HEK293 (cell line): ENCODE measurements around the gene ZCCHC10.

Experiments used
- KLF9 ChIP-seq: fragments of 450-650 bp; formaldehyde crosslinking; IDR thresholded peaks from 2 replicates; pipeline ENCODE4 v1.5.1; 2016; ENCODE audit warnings: missing biosample characterization, missing genetic modification characterization, low read depth
- MYNN ChIP-seq: fragments of 450-650 bp; formaldehyde crosslinking; IDR thresholded peaks from 2 replicates; pipeline ENCODE4 v1.5.1; 2016; ENCODE audit warnings: missing biosample characterization, missing genetic modification characterization, borderline replicate concordance
- MZF1 ChIP-seq: fragments of 450-650 bp; formaldehyde crosslinking; IDR thresholded peaks from 2 replicates; pipeline ENCODE4 v1.5.1; 2017; ENCODE audit warnings: missing biosample characterization, missing genetic modification characterization, borderline replicate concordance
- OSR2 ChIP-seq: fragments of 450-650 bp; formaldehyde crosslinking; IDR thresholded peaks from 2 replicates; pipeline ENCODE4 v1.5.1; 2016; ENCODE audit warnings: missing biosample characterization, missing genetic modification characterization
- SP7 ChIP-seq: fragments of 450-650 bp; formaldehyde crosslinking; IDR thresholded peaks from 2 replicates; pipeline ENCODE4 v1.5.1; 2016; ENCODE audit warnings: missing biosample characterization, missing genetic modification characterization
- TSHZ1 ChIP-seq: fragments of 450-650 bp; formaldehyde crosslinking; IDR thresholded peaks from 2 replicates; pipeline ENCODE4 v1.5.1; 2016; ENCODE audit warnings: missing biosample characterization, missing genetic modification characterization, borderline replicate concordance
- ZNF18 ChIP-seq: fragments of 450-650 bp; formaldehyde crosslinking; IDR thresholded peaks from 2 replicates; pipeline ENCODE4 v1.5.1; 2016; ENCODE audit warnings: missing biosample characterization, missing genetic modification characterization
- ZNF2 ChIP-seq: fragments of 450-650 bp; formaldehyde crosslinking; IDR thresholded peaks from 2 replicates; pipeline ENCODE4 v1.5.1; 2016; ENCODE audit warnings: missing biosample characterization, missing genetic modification characterization
- ZNF202 ChIP-seq: fragments of 450-650 bp; formaldehyde crosslinking; IDR thresholded peaks from 2 replicates; pipeline ENCODE4 v1.5.1; 2016; ENCODE audit warnings: missing biosample characterization, missing genetic modification characterization, borderline replicate concordance
- ZNF280C ChIP-seq: fragments of 450-650 bp; formaldehyde crosslinking; IDR thresholded peaks from 2 replicates; pipeline ENCODE4 v1.5.1; 2016; ENCODE audit warnings: missing biosample characterization, missing genetic modification characterization
- ZNF280D ChIP-seq: fragments of 450-650 bp; formaldehyde crosslinking; IDR thresholded peaks from 2 replicates; pipeline ENCODE4 v1.5.1; 2016; ENCODE audit warnings: missing biosample characterization, missing genetic modification characterization
- ZNF302 ChIP-seq: fragments of 450-650 bp; formaldehyde crosslinking; IDR thresholded peaks from 2 replicates; pipeline ENCODE4 v1.5.1; 2016; ENCODE audit warnings: missing biosample characterization, missing genetic modification characterization, low read depth
- ZNF335 ChIP-seq: fragments of 450-650 bp; formaldehyde crosslinking; conservative IDR thresholded peaks from 2 replicates; pipeline ENCODE4 v1.5.1; 2016; ENCODE audit warnings: missing biosample characterization, missing genetic modification characterization
- ZNF362 ChIP-seq: fragments of 450-650 bp; formaldehyde crosslinking; IDR thresholded peaks from 2 replicates; pipeline ENCODE4 v1.5.1; 2016; ENCODE audit warnings: missing biosample characterization, missing genetic modification characterization
- ZNF366 ChIP-seq: fragments of 450-650 bp; formaldehyde crosslinking; conservative IDR thresholded peaks from 2 replicates; pipeline ENCODE4 v1.5.1; 2016; ENCODE audit warnings: missing biosample characterization, missing genetic modification characterization
- ZNF37A ChIP-seq: fragments of 450-650 bp; IDR thresholded peaks from 2 replicates; pipeline ENCODE4 v1.5.1; 2018; ENCODE audit warnings: missing biosample characterization, missing genetic modification characterization
- ZNF449 ChIP-seq: fragments of 450-650 bp; formaldehyde crosslinking; IDR thresholded peaks from 2 replicates; pipeline ENCODE4 v1.5.1; 2017; ENCODE audit warnings: missing biosample characterization, mild to moderate bottlenecking, missing genetic modification characterization, moderate library complexity
- ZNF530 ChIP-seq: fragments of 450-650 bp; formaldehyde crosslinking; IDR thresholded peaks from 2 replicates; pipeline ENCODE4 v1.5.1; 2016; ENCODE audit warnings: low read depth, missing biosample characterization, missing genetic modification characterization
- ZNF768 ChIP-seq: fragments of 450-650 bp; formaldehyde crosslinking; IDR thresholded peaks from 2 replicates; pipeline ENCODE4 v1.5.1; 2018; ENCODE audit warnings: missing biosample characterization, mild to moderate bottlenecking, missing genetic modification characterization
- ZNF777 ChIP-seq: fragments of 450-650 bp; formaldehyde crosslinking; IDR thresholded peaks from 2 replicates; pipeline ENCODE4 v1.5.1; 2017; ENCODE audit warnings: missing biosample characterization, missing genetic modification characterization, borderline replicate concordance
- ZNF791 ChIP-seq: fragments of 450-650 bp; formaldehyde crosslinking; IDR thresholded peaks from 2 replicates; pipeline ENCODE4 v1.5.1; 2016; ENCODE audit warnings: missing biosample characterization, missing genetic modification characterization
- ZNF830 ChIP-seq: fragments of 450-650 bp; IDR thresholded peaks from 2 replicates; pipeline ENCODE4 v1.5.0; 2018; ENCODE audit warnings: missing biosample characterization, missing genetic modification characterization, low read depth, mild to moderate bottlenecking, moderate library complexity

The ZCCHC10 gene

GRCh38 chr5:133048993-133049725, 22.8 kb upstream of the ZCCHC10 start (continued):
- no peak for TF ChIP-seq ZNF362 (tag by site-specific recombination)
- TF ChIP-seq MZF1 (tag by site-specific recombination): peak; percentile 100
- TF ChIP-seq ZNF280D: no peak
- peak; percentile 80 for TF ChIP-seq ZNF2 (tag by site-specific recombination)
- TF ChIP-seq OSR2 (tag by site-specific recombination): no peak
- no peak for TF ChIP-seq ZNF830 (tag by site-specific recombination)
- no peak for TF ChIP-seq ZNF530
- TF ChIP-seq ZNF335: peak; percentile 97
- no peak for TF ChIP-seq ZNF202 (tag by site-specific recombination)
- TF ChIP-seq ZNF768 (tag by site-specific recombination): no peak
- no peak for TF ChIP-seq KLF9 (tag by site-specific recombination)
- TF ChIP-seq ZNF18 (tag by site-specific recombination): no peak
- 0 out of 2 replicates have a peak, but pooled peaks have one; percentile 32 for TF ChIP-seq ZNF366 (tag by site-specific recombination)
- no peak for TF ChIP-seq ZNF791 (tag by site-specific recombination)
- TF ChIP-seq MYNN (tag by site-specific recombination): no peak
- no peak for TF ChIP-seq ZNF302 (tag by site-specific recombination)
- TF ChIP-seq SP7 (tag by site-specific recombination): 0 out of 2 replicates have a peak, but pooled peaks have one; percentile 20
- TF ChIP-seq ZNF280C (tag by site-specific recombination): no peak
- no peak for TF ChIP-seq ZNF777 (tag by site-specific recombination)
- no peak for TF ChIP-seq ZNF37A
- TF ChIP-seq TSHZ1 (tag by site-specific recombination): no peak
- peak; percentile 9; the same call in 1 of the 2 replicates for TF ChIP-seq ZNF449 (tag by site-specific recombination)
